HG02884 (cell line): ENCODE data around the gene NRIP3.

Experiments used
- ATAC-seq: cut with Tn5 transposase; IDR thresholded peaks from one replicate; pipeline ENCODE4 v1.9.1; 2021; ENCODE audit warnings: mild to moderate bottlenecking, moderate library complexity; ENCODE audit not compliant: unreplicated experiment

Gene NRIP3

GRCh38 chr11:9003573-9004182 is at the start of gene NRIP3:
NRIP3 (minus strand) TSS chr11:9004001; CDS start chr11:9003935, 66 bp downstream.
- ATAC-seq, result peak; percentile 48

- no peak for ATAC-seq
Measured at GRCh38 chr11:9052316-9052715, 48.5 kb upstream of the NRIP3 start.

- ATAC-seq, result no peak
Measured at GRCh38 chr11:9049959-9050358, 46.2 kb upstream of the NRIP3 start.

- ATAC-seq, result no peak
Measured at GRCh38 chr11:9047964-9048523, 44.2 kb upstream of the NRIP3 start.

GRCh38 chr11:9046481-9046880 is 42.7 kb upstream of the NRIP3 start:
- no peak for ATAC-seq

- no peak for ATAC-seq
Measured at GRCh38 chr11:9042488-9042887, 38.7 kb upstream of the NRIP3 start.

- no peak for ATAC-seq
Measured at GRCh38 chr11:9041747-9042146, 37.9 kb upstream of the NRIP3 start.

- no peak for ATAC-seq
Measured at GRCh38 chr11:9040410-9040809, 36.6 kb upstream of the NRIP3 start.

- no peak for ATAC-seq
Measured at GRCh38 chr11:9039863-9040262, 36.1 kb upstream of the NRIP3 start.

- no peak for ATAC-seq
Measured at GRCh38 chr11:9039198-9039597, 35.4 kb upstream of the NRIP3 start.

- no peak for ATAC-seq
Measured at GRCh38 chr11:9038541-9038940, 34.7 kb upstream of the NRIP3 start.

- ATAC-seq, result no peak
Measured at GRCh38 chr11:9037963-9038362, 34.2 kb upstream of the NRIP3 start.

GRCh38 chr11:9037046-9037780 is 33.4 kb upstream of the NRIP3 start:
- no peak for ATAC-seq

GRCh38 chr11:9030601-9031000 is 26.8 kb upstream of the NRIP3 start:
- ATAC-seq, result no peak

GRCh38 chr11:9029422-9029821 is 25.6 kb upstream of the NRIP3 start:
- no peak for ATAC-seq

- no peak for ATAC-seq
Measured at GRCh38 chr11:9028581-9028980, 24.8 kb upstream of the NRIP3 start.

GRCh38 chr11:9025101-9025850 is 21.5 kb upstream of the NRIP3 start:
- ATAC-seq, result no peak

- no peak for ATAC-seq
Measured at GRCh38 chr11:9022961-9023680, 19.3 kb upstream of the NRIP3 start.

- no peak for ATAC-seq
Measured at GRCh38 chr11:9020916-9021315, 17.1 kb upstream of the NRIP3 start.

- no peak for ATAC-seq
Measured at GRCh38 chr11:9019861-9020260, 16.1 kb upstream of the NRIP3 start.

- ATAC-seq, result no peak
Measured at GRCh38 chr11:9017773-9018172, 14.0 kb upstream of the NRIP3 start.
